ENCODE results near the gene IGFBP4.

DNA sequence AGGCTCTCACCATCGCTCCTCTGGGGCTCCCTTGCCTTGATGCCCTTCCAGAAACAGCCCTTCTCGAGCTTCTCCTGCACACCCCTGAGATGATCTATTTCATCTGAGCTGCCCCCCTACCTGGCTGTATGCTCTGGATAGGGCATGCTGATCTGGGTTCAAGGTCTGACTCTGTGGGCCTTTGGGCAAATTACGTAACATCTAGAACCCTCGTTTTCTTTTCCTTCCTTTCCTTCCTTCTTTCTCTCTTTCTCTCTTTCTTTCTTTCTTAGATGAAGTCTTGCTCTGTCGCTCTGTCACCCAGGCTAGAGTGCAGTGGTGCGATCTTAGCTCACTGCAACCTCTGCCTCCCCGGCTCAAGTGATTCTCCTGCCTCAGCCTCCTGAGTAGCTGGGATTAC is 37.9 kb downstream of the IGFBP4 start:
- TF ChIP-seq, protein P1, sequence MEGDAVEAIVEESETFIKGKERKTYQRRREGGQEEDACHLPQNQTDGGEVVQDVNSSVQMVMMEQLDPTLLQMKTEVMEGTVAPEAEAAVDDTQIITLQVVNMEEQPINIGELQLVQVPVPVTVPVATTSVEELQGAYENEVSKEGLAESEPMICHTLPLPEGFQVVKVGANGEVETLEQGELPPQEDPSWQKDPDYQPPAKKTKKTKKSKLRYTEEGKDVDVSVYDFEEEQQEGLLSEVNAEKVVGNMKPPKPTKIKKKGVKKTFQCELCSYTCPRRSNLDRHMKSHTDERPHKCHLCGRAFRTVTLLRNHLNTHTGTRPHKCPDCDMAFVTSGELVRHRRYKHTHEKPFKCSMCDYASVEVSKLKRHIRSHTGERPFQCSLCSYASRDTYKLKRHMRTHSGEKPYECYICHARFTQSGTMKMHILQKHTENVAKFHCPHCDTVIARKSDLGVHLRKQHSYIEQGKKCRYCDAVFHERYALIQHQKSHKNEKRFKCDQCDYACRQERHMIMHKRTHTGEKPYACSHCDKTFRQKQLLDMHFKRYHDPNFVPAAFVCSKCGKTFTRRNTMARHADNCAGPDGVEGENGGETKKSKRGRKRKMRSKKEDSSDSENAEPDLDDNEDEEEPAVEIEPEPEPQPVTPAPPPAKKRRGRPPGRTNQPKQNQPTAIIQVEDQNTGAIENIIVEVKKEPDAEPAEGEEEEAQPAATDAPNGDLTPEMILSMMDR (IDR thresholded peaks at IDR 0.05; ENCODE audit: insufficient read depth, low read depth, low read length): no peak
- TF ChIP-seq EZH2 (IDR thresholded peaks at IDR 0.05; ENCODE audit: insufficient read depth, low read length): no peak

Data from astrocyte (in vitro differentiated cells and primary cell).